Measurements from ENCODE around the gene AZGP1. TPM values are rescaled to one million over a fixed set of nuclear protein-coding genes. Genes with fewer than 3 reads are reported as not detected.
"Not testable (repeated sequence)": the region's sequence is repeated elsewhere in the genome, so short reads cannot be mapped to it uniquely, and the experiment has no call there.

The AZGP1 gene
- total RNA-seq, 3 donors from 2014 or later (not counting 1 experiment from before 2014, with no cell fraction given): not detected

DNA sequence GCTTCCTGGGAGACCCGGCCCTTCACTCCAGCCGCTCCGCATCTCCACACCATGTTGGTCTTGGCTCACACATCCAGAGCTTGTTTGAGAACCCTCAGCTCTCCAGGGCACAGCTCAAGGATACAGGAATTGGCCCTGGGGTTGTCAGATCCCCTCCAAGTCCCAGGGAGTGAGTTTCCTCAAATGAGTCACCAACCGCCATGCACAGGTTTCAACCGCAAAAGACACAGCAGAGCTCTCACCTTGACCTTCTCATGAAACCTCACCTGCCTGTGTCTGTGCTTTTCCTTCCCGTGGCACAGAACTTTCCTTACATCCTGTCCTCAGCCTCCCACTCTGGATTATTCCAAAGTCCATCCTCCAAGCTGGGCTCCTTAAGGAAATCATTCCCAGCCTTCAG lies 20.6 kb downstream of the AZGP1 start:
- H3K4me1 Mint-ChIP-seq: no peaks in the 10 kb centered on the region
- H3K4me1 ChIP-seq (ENCODE audit: control insufficient read depth, insufficient read depth, low read length): no peaks in the 10 kb centered on the region
- ATAC-seq (no peak), DNase-seq (no peak)
- peaks cover 4% of the 10 kb centered on the region for H3K9me3 ChIP-seq (ENCODE audit: control insufficient read depth, insufficient read depth, low read length)
- no peak overlapping the region for H3K27ac ChIP-seq (ENCODE audit: low read length)
- no peaks in the 10 kb centered on the region for H3K9me3 Mint-ChIP-seq
- peaks cover 41 to 45% of the 10 kb centered on the region in 2 donors for H3K27me3 Mint-ChIP-seq (ENCODE audit: low read depth in 2 of 2)
- no peaks in the 10 kb centered on the region for H3K36me3 Mint-ChIP-seq
- no peak overlapping the region for H3K4me3 ChIP-seq (ENCODE audit: low read length)
- H3K4me3 Mint-ChIP-seq: no peak overlapping the region
- H3K27ac Mint-ChIP-seq: no peak overlapping the region
- intact Hi-C loops (cut with micrococcal nuclease): no loop called here
- WGBS (ENCODE audit: insufficient coverage): 84% methylated on average over 6 of the region's 6 CpGs
- H3K36me3 ChIP-seq (ENCODE audit: control insufficient read depth, insufficient read depth, low read length): no peaks in the 10 kb centered on the region
- TF ChIP-seq CTCF (IDR thresholded peaks at IDR 0.05): no peak
- peaks cover 4% of the 10 kb centered on the region for H3K27me3 ChIP-seq (ENCODE audit: control insufficient read depth, insufficient read depth, low read length)

GRCh38 chr7:99954643-99955042 lies 21.2 kb downstream of the AZGP1 start:
- H3K9me3 Mint-ChIP-seq; H3K27ac ChIP-seq (ENCODE audit: low read length); intact Hi-C loops (cut with micrococcal nuclease); H3K36me3 Mint-ChIP-seq; ATAC-seq; H3K36me3 ChIP-seq (ENCODE audit: control insufficient read depth, insufficient read depth, low read length); H3K4me3 Mint-ChIP-seq; H3K4me1 ChIP-seq (ENCODE audit: control insufficient read depth, insufficient read depth, low read length); H3K27me3 ChIP-seq (ENCODE audit: control insufficient read depth, insufficient read depth, low read length); H3K4me3 ChIP-seq (ENCODE audit: low read length); DNase-seq; H3K9me3 ChIP-seq (ENCODE audit: control insufficient read depth, insufficient read depth, low read length); H3K4me1 Mint-ChIP-seq; H3K27ac Mint-ChIP-seq: not testable (repeated sequence)
- peaks cover 35 to 43% of the 10 kb centered on the region in 2 donors for H3K27me3 Mint-ChIP-seq (ENCODE audit: low read depth in 2 of 2)
- WGBS (ENCODE audit: insufficient coverage): 91% methylated on average over 7 of the region's 7 CpGs

DNA sequence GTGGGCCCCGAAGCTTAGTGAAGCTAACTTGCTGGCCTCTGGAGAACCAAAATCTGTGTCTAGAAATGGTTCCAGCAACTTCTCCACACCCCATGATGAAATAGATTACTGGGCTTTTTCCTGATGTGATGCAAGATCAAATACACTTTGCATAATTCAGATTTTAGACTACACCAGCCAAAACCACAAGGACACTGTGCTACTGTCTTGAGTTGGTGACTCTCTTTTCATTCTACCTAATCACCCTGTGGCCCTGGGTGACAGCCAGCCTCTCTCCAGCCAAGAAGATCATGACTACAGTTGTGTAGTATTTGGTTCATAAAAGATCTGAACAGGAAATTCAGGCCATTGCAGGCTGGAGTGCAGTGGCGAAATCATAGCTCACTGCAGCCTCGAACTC lies 22.2 kb downstream of the AZGP1 start:
- Histone ChIP-seq H3K4me3 (ENCODE audit: low read length) (no peak overlapping the region), H3K27me3 (ENCODE audit: control insufficient read depth, insufficient read depth, low read length) (peaks cover under 1% of the 10 kb centered on the region), H3K4me1 (ENCODE audit: control insufficient read depth, insufficient read depth, low read length) (no peaks in the 10 kb centered on the region), H3K9me3 (ENCODE audit: control insufficient read depth, insufficient read depth, low read length) (peaks cover 4% of the 10 kb centered on the region), H3K27ac (ENCODE audit: low read length) (no peak overlapping the region), H3K36me3 (ENCODE audit: control insufficient read depth, insufficient read depth, low read length) (no peaks in the 10 kb centered on the region)
- no peaks in the 10 kb centered on the region for H3K36me3 Mint-ChIP-seq
- H3K27ac Mint-ChIP-seq: no peak overlapping the region
- intact Hi-C loops (cut with micrococcal nuclease): no loop called here
- no peaks in the 10 kb centered on the region for H3K4me1 Mint-ChIP-seq
- ATAC-seq (no peak), DNase-seq (no peak)
- peaks cover 31 to 43% of the 10 kb centered on the region in 2 donors for H3K27me3 Mint-ChIP-seq (ENCODE audit: low read depth in 2 of 2)
- no peaks in the 10 kb centered on the region for H3K9me3 Mint-ChIP-seq
- no peak for TF ChIP-seq CTCF (IDR thresholded peaks at IDR 0.05)
- WGBS (ENCODE audit: insufficient coverage): 93% methylated on average over 3 of the region's 3 CpGs
- no peak overlapping the region for H3K4me3 Mint-ChIP-seq

GRCh38 chr7:99952649-99953048 lies 23.2 kb downstream of the AZGP1 start:
- peaks cover 32 to 46% of the 10 kb centered on the region in 2 donors for H3K27me3 Mint-ChIP-seq (ENCODE audit: low read depth in 2 of 2)
- H3K9me3 Mint-ChIP-seq; H3K4me3 Mint-ChIP-seq; H3K27ac ChIP-seq (ENCODE audit: low read length); H3K36me3 Mint-ChIP-seq; ATAC-seq; H3K27me3 ChIP-seq (ENCODE audit: control insufficient read depth, insufficient read depth, low read length); H3K4me1 ChIP-seq (ENCODE audit: control insufficient read depth, insufficient read depth, low read length); DNase-seq; H3K9me3 ChIP-seq (ENCODE audit: control insufficient read depth, insufficient read depth, low read length); H3K4me3 ChIP-seq (ENCODE audit: low read length); H3K4me1 Mint-ChIP-seq; intact Hi-C loops (cut with micrococcal nuclease); H3K36me3 ChIP-seq (ENCODE audit: control insufficient read depth, insufficient read depth, low read length); H3K27ac Mint-ChIP-seq: not testable (repeated sequence)
- WGBS (ENCODE audit: insufficient coverage): 90% methylated on average over 2 of the region's 4 CpGs

DNA sequence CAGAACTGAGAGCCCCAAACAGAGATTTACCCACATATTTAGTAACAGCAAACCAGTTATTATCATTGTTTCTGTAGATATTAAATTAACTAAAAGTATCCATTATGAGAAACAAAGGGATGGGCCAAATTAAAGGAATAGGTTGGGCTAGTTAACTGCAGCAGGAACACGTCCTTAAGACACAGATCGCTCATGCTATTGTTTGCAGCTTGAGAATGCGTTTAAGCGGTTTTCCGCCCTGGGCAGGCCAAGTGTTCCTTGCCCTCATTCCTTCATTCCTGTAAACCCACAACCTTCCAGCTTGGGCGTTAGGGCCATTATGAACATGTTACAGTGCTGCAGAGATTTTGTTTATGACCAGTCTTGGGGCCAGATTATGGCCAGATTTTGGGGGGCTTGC lies 25.0 kb downstream of the AZGP1 start:
- H3K27ac ChIP-seq (ENCODE audit: low read length); DNase-seq; ATAC-seq; H3K27ac Mint-ChIP-seq; intact Hi-C loops (cut with micrococcal nuclease); H3K9me3 Mint-ChIP-seq; H3K4me3 Mint-ChIP-seq; H3K36me3 ChIP-seq (ENCODE audit: control insufficient read depth, insufficient read depth, low read length); H3K4me1 Mint-ChIP-seq; H3K4me3 ChIP-seq (ENCODE audit: low read length); H3K36me3 Mint-ChIP-seq; H3K9me3 ChIP-seq (ENCODE audit: control insufficient read depth, insufficient read depth, low read length); H3K27me3 ChIP-seq (ENCODE audit: control insufficient read depth, insufficient read depth, low read length); H3K4me1 ChIP-seq (ENCODE audit: control insufficient read depth, insufficient read depth, low read length): not testable (repeated sequence)
- H3K27me3 Mint-ChIP-seq (ENCODE audit: low read depth in 2 of 2): peaks cover 27 to 43% of the 10 kb centered on the region in 2 donors
- 94% methylated on average over 6 of the region's 6 CpGs for WGBS (ENCODE audit: insufficient coverage)

Data from natural killer cell (primary cell).